ENCODE measurements around the gene KCNQ5. TPM values are rescaled to one million over a fixed set of nuclear protein-coding genes. Genes with fewer than 3 reads are reported as not detected.
A peak's percentile ranks its signal among the peaks of the same experiment; 100 is the strongest.

Gene KCNQ5
- total RNA-seq, 1 experiment from 2014 or later = 0.07 TPM

GRCh38 chr6:72689107-72689954, 67.5 kb downstream of the KCNQ5 start:
- H3T11ph ChIP-seq (ENCODE audit: low read length) = no peak overlapping the region
- no peak overlapping the region for H2BK15ac ChIP-seq (ENCODE audit: low read depth, low read length)
- no peak overlapping the region for H4K5ac ChIP-seq (ENCODE audit: insufficient read length, low read depth, low read length)
- H2AFZ ChIP-seq (ENCODE audit: low read length) = no peak overlapping the region
- no peaks in the 10 kb centered on the region for H4K20me1 ChIP-seq (ENCODE audit: control insufficient read depth, insufficient read depth, insufficient read length)
- peak overlapping the region in 2 of 3 experiments; percentile 6 to 17; a peak in 3 of 7 replicates for H3K27ac Mint-ChIP-seq
- H3K79me1 ChIP-seq (ENCODE audit: insufficient read depth, low read depth, low read length, poor library complexity, severe bottlenecking) = no peaks in the 10 kb centered on the region
- H3K4me1 Mint-ChIP-seq = no peaks in the 10 kb centered on the region
- H4K8ac ChIP-seq (replicated peaks; ENCODE audit: insufficient read length, low read depth, low read length) = no peak overlapping the region
- no peaks in the 10 kb centered on the region for H3K27me3 Mint-ChIP-seq (ENCODE audit: low read depth)
- H3K79me2 ChIP-seq (ENCODE audit: insufficient read depth, low read length) = no peaks in the 10 kb centered on the region
- no peak overlapping the region for H3K4me3 Mint-ChIP-seq
- no peak overlapping the region for H3K23ac ChIP-seq (ENCODE audit: insufficient read length, low read depth, low read length)
- WGBS (ENCODE audit: extremely low coverage, insufficient read length, low lambda C conversion rate) = no CpG with 5 or more reads among the region's 7 CpGs
- H2AK5ac ChIP-seq (ENCODE audit: insufficient read length, low read length) = no peak overlapping the region
- no peaks in the 10 kb centered on the region for H3K4me1 ChIP-seq (ENCODE audit: insufficient read depth, low read length)
- no peak overlapping the region for H3K27ac ChIP-seq (ENCODE audit: insufficient read length, low read depth, low read length)
- no peak overlapping the region for H3K9ac ChIP-seq (ENCODE audit: extremely low read depth, insufficient read length, low read length)
- DNase-seq = no peak
- no peak overlapping the region for H3K18ac ChIP-seq (ENCODE audit: insufficient read length, low read depth, low read length)
- H3K14ac ChIP-seq (ENCODE audit: insufficient read depth, low read length) = no peak overlapping the region
- no peak overlapping the region for H3K56ac ChIP-seq (ENCODE audit: insufficient read length, low read depth, low read length)
- H2BK20ac ChIP-seq (ENCODE audit: low read depth, low read length, poor library complexity, severe bottlenecking) = no peak overlapping the region
- H2BK5ac ChIP-seq (ENCODE audit: insufficient read length, low read length) = no peak overlapping the region
- no peaks in the 10 kb centered on the region for H3K9me3 ChIP-seq (ENCODE audit: control insufficient read depth, low read depth, low read length)
- H3K4me2 ChIP-seq (ENCODE audit: insufficient read depth, insufficient read length, low read length) = no peak overlapping the region
- no peak overlapping the region for H2BK120ac ChIP-seq (ENCODE audit: low read depth, low read length, poor library complexity, severe bottlenecking)
- no peaks in the 10 kb centered on the region for H3K36me3 Mint-ChIP-seq (ENCODE audit: insufficient read depth in 1 of 3, low read depth in 3 of 3)
- H4K91ac ChIP-seq (ENCODE audit: insufficient read length, low read depth, low read length) = no peak overlapping the region
- no peak overlapping the region for H2BK12ac ChIP-seq (ENCODE audit: insufficient read length, low read depth, low read length)
- TF ChIP-seq CTCF (conservative IDR thresholded peaks at IDR 0.05) = no peak
- no peaks in the 10 kb centered on the region for H3K27me3 ChIP-seq (ENCODE audit: insufficient read depth, low read length)
- no peak overlapping the region for H3K4ac ChIP-seq (ENCODE audit: low read depth, low read length)
- no peaks in the 10 kb centered on the region for H3K23me2 ChIP-seq (ENCODE audit: insufficient read length, low read depth, low read length, poor library complexity, severe bottlenecking)
- H3K9me3 Mint-ChIP-seq = no peaks in the 10 kb centered on the region

Data from H9 (cell line).